GM13977 (cell line): ENCODE measurements around the gene WFS1.

ENCODE experiments used
- DNase-seq: peaks from one replicate; pipeline ENCODE4 v3.0.0; 2012; ENCODE audit warnings: low spot score
- in situ Hi-C: fragments of 300-500 bp; cut with MboI; formaldehyde crosslinking; loops from one replicate; pipeline ENCODE4 v1.12.0; 2022; ENCODE audit warnings: low sequenced_read_pairs, low pct_unique_long_range_greater_than_20kb, mixed read lengths, inconsistent platforms; ENCODE audit not compliant: unreplicated experiment
- TF ChIP-seq, protein P1 (sequence below): IDR thresholded peaks from 2 replicates; pipeline ENCODE4 v1.5.1; 2012; ENCODE audit warnings: mild to moderate bottlenecking, control low read depth; ENCODE audit not compliant: insufficient read depth; ENCODE audit errors: extremely low read depth, missing control alignments

The WFS1 gene

DNA sequence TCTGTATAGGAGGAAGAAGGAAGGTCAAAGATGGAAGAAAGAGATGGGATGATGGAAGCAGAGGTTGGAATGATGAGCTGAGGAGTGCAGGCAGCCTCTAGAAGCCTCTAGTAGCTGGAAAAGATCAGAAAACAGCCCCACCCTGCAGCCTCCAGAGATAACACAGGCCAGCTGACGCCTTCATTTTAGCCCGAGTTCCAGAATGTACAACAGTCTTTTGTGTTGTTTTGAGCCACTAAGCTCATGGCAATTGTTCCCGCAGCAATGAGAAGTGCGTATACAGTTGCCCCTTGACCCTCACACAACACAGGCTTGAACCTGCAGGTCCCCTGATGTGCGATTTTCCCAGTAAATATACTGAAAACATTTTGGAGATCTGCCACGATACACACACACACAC, 72.0 kb downstream of the WFS1 start:
- TF ChIP-seq, protein P1, sequence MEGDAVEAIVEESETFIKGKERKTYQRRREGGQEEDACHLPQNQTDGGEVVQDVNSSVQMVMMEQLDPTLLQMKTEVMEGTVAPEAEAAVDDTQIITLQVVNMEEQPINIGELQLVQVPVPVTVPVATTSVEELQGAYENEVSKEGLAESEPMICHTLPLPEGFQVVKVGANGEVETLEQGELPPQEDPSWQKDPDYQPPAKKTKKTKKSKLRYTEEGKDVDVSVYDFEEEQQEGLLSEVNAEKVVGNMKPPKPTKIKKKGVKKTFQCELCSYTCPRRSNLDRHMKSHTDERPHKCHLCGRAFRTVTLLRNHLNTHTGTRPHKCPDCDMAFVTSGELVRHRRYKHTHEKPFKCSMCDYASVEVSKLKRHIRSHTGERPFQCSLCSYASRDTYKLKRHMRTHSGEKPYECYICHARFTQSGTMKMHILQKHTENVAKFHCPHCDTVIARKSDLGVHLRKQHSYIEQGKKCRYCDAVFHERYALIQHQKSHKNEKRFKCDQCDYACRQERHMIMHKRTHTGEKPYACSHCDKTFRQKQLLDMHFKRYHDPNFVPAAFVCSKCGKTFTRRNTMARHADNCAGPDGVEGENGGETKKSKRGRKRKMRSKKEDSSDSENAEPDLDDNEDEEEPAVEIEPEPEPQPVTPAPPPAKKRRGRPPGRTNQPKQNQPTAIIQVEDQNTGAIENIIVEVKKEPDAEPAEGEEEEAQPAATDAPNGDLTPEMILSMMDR, result no peak
- in situ Hi-C loops, result no loop called here
- no peak for DNase-seq

DNA sequence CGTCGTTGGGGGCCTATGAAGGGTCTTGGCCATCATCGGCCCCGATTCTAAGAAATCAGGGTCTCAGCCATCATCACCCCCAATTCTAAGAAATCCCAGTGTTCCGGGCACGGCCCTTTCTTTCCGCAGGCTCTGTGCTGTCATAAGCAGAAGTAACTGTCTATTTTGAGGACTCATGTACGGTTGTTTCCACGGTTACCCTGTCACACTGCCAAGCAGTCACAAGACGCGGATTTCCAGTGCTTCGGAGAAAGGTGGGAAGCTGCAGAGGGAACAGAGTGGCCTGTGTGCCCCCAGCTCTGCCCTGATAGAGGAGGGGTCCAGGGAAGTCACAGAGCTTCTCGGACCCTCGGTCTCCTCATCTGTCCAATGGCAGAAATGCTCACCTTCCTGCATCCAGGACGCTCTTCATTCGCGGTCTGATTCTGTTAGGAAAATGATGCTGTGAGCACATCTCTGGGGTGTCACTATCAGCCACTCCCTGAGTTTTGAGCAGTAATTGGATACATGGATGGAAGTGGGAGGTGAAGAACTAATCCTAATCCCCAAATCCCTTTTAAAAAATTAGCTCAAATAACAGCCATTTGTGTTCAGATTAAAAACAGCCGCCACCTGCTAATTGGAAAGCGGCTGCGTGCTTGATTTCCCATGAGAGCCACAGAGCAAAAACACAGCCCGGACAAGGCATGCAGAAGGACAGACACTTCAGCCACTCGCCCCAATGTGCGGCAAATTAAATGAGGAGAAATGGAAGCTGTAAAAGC, 73.1 kb downstream of the WFS1 start:
- in situ Hi-C loops, result no loop called here
- DNase-seq, result no peak
- TF ChIP-seq, protein P1, result no peak

DNA sequence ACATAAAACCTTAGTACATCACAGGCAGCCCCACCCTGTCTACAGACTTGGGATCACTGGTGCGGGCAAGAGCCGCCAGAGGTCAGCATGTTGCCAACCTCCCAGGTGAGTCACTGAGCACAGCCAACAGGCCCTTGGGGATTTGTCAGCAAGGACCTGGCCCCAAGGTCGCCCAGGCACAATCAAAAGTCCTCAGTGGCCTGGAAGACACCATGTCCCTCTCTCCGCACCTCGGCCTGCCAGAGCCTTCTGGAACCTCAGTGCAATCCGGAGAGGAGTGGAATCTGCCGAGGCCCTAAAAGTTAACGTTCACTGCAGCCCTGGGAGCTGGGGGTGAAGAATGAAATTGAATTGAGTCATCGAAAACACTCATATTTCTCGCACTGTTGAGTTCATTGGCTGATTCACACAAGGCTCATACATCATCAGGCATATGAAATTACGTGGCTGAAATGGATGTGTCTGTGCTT, 74.3 kb downstream of the WFS1 start:
- TF ChIP-seq, protein P1, result no peak
- no peak for DNase-seq
- in situ Hi-C loops, result no loop called here

DNA sequence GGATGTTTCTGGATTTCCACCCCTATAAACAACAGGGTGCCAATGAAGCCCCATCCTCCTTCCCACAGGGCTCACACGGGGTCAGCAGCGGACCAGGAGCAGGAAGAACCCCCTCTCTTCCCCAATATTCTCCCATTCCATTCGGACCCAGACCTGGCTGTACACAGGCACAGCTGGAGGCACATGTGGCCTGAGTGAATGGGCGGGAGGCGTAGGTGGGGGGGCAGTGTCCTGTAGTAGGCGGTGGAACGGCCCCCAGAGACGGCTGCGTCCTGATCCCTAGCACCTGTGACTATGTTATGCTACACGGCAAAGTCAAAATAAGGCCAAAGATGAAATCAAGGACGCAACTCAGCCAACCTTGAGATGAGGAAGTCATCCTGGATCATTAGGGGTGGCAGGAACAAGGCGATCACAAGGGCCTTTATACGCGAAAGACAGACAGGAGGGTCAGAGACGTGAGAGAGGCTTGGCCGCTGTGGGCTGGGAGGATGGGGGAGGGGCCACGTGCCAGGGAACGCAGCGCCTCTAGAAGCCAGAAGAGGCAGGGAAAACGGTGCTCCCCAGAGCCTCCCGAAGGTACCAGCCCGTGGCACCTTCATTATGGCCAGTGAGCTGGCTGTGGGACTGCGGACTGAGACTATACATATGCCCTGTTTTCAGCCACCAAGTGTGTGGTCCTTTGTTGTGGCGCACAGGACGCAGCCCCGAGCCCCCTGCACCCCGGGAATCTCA, 75.6 kb downstream of the WFS1 start:
- DNase-seq, result no peak
- in situ Hi-C loops, result no loop called here

DNA sequence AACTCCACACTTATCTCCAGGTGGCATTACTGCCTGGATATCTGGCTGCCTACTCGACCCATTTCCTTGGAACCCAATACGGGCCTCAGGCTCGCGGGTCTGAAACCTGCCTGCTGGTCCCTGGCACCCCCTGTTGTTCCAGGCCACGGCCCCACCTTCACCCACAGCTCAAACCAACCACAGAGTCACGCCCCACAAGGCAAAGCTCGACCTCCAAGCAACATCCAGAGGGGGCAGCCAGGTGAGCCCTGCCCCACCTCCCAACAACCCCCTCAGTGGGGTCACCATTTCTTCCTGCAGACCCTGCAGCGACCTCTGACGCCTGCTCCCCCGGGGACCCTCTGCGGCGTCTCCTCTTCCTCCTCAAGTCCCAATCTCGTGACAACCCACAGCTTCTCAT, 76.2 kb downstream of the WFS1 start:
- in situ Hi-C loops, result no loop called here
- TF ChIP-seq, protein P1, result no peak
- no peak for DNase-seq

More for the DNA sequence above, 75.6 kb downstream of the WFS1 start:
- TF ChIP-seq, protein P1, result no peak

DNA sequence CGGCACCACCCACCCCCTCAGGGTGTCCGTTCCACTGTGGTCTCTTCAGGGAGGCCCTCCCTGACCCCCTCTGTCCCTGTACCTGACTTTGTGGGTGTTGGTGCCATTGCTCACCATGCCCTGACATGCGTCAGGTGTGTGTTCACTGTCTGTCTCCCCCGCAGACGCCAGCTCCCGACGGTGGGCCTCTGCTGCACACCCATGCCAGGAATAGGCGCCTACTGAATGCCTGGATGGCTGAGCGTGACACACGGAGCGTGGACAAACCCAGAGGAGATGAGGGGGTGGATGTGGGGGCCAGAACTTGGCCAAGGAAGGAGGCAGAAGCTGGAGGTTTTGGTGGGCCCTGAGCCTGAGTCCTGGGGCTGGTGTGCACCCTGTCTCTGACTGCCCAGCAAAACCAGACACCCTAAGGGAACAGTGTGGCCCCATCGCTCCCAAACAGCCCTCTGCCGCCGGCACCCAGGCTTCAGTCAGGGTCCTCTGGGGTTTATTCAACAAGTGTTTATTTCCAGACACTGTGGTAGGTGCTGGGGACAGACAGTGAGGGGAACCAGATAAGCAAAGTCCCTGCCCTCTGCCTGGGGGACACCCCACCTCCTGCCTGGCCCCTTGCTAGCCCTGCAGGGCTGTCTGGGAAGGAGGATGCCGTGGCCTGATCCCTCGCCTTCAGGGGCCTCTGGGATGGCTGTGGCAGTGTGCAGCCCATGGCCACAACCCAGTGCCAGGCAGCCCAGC, 76.9 kb downstream of the WFS1 start:
- TF ChIP-seq, protein P1, result no peak
- in situ Hi-C loops, result no loop called here
- no peak for DNase-seq
